NCI-H128 (cell line): ENCODE results near the gene PPM1L.

Experiments used
- DNase-seq: peaks from one replicate; lab custom pipeline; 2025; ENCODE audit not compliant: unreplicated experiment; lab: John Stamatoyannopoulos, UW

Gene PPM1L

DNA sequence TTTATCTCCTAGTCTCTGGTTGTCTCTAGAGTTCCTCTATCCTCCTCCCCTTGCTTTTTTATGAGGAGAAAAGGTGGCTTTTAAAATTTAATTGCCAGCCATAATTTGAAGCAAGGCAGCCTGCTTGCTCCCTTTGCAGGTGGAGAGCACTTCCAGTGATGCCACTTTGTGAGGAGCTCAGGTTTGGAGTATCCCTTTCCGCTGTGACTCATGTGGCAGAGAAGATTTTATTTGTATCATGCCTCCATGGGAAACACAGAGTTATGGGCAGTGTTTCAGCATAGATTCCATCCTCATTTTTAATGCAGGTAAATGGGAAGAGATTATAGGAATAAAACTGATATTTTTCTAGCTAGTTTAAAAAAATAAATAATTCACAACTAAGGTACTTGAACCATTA lies 7.0 kb downstream of the PPM1L start:
- no peak for DNase-seq

DNA sequence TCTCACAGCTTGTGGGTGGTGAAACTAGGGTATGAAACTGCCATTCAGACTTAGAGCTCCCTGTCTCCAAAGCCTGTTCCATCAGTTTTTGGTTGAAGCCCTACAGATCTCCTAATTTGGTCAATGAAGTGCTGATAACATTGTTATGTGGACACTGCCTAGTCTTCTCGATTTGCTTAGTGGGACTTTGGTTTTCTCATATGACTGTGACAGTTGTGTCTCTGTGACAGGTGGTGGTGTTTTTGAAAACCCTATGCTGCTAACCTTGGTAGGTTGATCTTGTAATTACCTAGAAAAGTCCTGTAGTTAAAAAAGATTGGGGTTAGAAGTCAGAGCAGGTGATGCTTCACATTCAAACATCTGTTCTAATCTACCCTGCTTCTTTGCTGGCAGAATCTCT lies 9.2 kb downstream of the PPM1L start:
- no peak for DNase-seq

DNA sequence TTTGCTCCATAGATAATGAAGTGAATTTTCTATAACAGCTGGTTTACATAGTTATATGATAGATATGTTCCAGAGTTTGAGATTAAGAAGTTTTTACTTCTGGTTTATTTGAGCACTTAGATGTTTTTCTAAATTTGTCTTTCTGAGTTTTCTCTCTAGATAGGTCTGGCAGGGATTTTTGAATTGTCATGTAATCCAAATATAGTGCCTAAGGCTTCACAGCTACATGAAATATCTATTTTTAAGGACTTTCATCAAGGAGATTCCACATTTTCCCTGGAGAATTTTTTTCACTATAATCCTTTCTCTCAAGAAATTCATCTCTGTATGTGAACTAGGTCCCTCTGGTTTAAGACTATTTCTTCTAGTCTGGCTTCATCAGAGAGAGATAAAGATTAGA lies 12.0 kb downstream of the PPM1L start:
- DNase-seq: no peak

DNA sequence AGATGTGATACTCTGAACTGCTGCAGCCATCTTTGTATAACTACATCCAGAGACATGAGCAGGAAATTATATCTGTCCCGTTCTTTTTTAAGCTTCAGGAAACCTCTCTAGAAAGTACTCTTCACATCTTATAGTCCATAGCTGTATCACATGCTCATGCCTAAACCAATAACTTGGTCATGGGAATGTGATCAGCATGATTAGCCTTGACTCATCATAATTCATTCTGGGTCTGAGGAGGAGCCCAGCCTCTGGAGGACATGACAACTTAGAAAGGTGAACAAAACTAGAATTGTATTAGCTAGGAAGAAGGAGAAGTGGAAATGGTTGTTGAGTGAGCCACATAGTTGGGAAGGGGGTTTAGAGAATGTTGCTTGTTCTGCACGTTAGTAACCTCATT lies 12.9 kb downstream of the PPM1L start:
- DNase-seq: no peak

DNA sequence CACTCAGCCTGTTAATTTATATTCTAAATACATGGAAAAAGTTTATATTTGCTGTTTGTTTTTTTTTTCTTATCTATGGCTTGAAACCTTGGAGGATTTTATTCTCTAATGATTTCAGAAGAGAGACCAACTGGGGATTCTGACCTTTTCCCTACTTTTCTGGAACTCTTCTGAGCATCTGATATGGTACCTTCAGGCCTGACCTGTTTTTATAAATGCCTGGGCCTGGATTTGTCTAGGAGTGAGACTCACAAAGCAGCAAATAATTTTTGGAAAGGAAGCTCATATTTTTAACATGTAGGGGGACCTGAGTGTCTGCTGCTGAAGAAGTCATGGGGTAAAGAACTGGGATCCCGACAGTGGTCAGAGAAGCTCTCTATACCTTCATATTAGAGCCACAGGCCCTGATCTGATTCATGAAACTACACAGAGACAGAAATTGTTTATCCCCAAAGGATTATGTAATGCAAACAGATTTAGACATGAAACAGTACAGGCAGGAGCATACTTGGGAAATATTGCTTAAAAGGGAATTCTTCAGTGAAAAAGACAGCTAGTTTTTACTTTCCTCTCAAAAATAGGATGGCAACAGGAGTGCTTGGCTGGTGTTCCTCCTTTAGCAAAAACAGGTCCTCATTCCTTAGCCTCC lies 15.9 kb downstream of the PPM1L start:
- no peak for DNase-seq

DNA sequence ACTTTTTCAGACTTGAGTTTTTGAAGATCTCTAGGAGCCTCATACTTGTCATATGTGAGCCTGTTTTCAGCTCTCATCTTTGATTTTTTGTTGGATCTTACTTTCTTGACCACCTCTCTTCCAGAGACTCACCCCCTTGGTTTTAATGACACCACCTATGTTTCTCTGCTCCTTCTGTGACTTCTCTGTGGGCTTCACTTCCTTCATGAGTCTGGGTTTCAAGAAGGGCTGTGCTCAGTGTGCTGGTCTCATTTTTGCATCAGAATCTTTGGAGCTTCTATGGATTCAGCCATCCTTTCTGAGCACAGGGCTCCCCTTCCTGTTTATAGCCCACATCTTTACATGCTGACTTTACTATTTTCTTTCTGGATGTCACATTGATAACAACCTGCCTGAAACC lies 17.7 kb downstream of the PPM1L start:
- no peak for DNase-seq

DNA sequence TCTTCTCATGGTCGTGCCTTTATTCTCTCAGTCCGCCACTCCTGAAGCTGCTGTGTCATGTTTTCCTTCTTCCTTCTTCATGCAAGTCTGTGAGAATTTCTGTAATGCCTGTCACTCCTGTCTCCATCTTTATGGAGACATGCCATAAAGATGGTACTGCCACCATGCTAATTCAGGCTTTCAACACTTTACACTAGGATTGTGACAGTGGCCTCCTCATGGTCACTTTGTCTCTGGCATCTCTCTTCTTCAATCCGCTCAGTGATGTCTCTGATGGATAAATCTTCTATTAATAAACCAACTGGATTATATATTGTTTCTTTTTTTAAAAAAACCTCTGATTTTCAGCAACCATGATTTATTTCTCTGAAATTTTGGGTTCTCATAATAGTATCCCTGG lies 18.1 kb downstream of the PPM1L start:
- no peak for DNase-seq

DNA sequence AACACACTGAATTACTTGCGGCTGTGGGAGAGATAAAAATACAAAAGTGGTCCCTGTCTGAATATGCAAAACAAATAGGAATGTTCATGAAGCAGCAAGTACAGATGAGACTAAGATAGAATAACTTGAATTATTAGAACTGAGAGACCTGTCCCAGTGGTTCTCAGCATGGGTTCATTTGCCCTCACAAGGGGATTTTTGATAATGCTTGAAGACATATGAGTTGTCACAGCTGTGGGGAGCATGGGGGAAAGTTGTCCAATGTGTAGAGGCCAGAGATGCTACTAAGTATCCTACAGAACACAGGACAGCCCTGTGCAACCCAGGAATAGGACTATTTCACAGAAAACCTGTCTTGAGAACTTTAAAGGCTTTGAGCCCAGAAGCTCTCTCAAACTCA lies 22.4 kb downstream of the PPM1L start:
- DNase-seq: no peak

DNA sequence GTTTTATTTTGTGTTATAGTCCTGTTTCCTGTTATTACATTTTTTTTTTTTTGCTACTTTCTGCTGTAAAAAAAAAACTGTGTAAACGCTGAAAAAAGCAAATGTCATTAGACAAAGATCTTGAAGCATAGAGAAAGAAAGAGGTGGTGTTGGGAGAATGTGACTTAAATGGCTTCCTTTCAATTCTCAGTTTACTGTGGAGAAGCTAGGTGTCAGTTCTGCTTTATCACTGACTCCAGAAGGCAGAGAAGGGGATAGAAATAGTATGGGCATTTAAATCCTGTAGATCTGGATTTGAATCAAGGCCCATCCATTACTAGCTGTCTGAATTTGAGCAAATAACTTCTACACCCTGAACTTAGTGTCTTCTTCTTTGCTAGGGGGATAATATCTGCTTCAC lies 23.0 kb downstream of the PPM1L start:
- no peak for DNase-seq

DNA sequence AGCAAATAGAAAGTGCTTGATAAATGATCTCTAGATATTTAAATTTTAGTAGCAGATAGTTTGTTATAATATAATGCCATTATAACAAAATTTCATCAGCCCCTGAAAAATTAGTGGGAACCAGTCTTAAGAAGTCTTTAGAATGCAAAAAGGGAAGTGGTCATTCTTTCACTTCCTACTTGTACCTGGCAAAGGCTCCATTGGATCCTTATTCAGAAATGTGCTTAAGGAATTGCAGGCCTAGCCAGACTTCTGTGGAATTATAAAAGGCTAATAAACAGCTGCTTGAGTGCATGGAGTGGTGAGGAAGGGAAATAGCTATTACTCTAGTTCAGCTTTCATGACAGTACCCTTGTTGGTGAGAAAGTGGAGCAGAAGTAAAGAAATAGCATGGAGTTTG lies 24.2 kb downstream of the PPM1L start:
- DNase-seq: no peak

DNA sequence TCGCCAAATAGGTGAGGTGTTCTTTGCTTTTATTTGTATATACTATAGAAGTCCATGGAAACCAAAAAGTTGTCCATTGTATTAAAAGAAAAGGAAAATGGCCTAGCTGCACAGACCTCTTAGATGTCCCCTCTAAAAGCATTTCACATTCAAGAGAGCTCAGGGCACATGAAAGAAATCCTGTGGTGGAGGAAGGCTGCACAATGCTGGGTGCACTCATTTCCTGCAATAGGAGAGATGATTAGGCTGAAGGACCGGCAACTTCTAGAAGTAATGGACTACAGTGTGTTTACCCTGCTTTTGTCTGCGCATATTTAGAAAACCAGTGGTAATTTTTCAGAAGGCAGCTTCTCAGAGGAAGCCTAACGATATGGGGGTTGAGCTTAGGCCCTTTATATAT lies 25.4 kb downstream of the PPM1L start:
- no peak for DNase-seq

DNA sequence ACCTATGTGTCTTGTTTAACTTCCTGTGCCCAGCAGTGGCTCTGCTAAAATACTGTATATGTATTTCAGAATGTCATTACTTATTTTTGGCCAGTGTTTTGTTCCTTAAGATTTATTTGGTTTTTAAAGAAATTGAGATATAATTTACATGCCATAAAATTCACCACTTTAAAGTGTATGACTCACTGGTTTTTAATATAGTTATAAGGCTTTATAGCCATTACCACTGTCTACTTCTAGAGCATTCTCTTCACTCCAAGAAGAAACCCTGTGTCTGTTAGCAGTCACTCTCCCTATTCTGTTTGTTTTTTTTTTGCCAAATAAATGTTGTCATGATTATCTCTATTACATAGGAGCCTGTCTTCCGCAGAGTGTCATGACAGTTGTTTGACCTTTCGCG lies 25.8 kb downstream of the PPM1L start:
- no peak for DNase-seq

DNA sequence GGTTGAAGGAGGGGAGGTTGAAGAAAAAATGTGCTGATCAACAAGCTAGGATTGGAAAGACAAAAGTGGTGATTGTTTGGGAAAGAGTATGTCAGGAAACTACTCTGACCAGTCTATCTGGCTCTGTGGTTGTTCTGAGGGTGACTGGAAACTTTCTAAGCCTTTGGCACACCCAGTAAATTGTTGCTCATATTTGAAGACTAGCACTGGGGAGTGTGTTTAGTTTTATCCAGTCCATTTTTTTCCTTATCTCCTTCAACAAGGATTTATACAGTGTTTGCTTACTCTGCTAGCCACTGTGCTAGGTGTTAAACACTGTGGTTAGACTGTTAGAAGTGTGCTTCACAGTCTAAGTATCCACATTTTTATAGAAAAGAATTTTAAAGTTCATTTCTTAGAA lies 28.8 kb downstream of the PPM1L start:
- no peak for DNase-seq

DNA sequence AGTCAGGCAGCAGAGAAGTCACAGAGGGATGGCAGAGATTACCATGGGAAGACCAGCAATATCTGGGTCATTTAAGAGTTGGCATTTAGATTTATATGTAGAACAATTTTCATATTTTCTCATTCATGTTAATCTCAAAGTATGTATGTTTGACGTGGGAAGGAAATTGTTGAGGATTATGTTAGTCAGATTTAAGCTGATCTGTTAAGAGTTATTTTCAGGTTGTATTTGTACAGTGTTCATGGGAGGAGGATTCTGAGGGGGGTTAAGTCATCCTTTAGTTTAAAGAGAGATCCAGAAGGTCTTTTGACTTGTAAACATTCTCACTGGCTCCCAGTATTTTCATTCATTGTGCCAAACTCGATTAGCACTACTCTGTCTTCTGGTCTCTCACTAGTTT lies 34.7 kb downstream of the PPM1L start:
- DNase-seq: no peak

DNA sequence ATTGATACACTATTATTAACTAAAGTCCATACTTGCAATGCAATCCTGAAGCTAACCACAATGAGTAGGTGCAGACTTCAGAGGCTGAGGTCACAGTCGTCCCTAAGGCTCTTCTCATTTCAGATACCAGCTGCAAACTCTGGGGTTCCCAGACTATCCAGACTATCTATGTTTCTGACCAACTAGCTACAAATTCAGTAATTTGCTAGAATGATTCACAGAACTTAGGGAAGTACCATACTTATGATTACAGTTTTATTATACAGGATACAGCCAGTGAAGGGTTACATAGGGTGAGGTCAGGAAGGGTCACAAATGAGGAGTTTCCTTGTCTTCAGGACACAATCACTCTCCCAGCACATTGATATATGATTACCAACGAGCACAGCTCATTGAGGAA lies 36.5 kb downstream of the PPM1L start:
- no peak for DNase-seq

DNA sequence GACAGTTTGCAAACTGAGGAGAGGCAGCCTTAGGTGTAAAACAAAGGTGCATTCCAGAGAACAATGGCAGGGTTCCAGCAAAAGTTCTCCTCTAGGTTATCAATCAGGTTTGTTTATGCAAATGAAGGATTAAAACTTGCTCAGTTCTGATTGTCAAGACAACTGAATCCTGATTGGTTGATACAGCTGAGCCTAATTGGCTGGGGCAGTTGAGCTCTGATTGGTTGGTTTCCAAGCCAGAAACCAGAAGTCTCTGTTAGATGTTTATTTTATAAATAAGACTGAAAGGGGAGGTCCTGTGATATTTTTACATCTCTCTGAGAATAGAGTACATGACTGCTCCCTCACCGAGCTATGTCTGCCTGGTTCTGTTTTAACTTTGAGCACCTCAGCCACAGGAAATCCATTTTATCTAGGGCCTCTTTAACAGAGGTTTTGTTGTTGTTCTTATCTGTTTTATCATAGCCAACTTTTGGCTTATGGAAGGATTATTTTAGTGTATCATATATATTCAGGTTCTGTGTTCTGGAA lies 37.8 kb downstream of the PPM1L start:
- DNase-seq: no peak

DNA sequence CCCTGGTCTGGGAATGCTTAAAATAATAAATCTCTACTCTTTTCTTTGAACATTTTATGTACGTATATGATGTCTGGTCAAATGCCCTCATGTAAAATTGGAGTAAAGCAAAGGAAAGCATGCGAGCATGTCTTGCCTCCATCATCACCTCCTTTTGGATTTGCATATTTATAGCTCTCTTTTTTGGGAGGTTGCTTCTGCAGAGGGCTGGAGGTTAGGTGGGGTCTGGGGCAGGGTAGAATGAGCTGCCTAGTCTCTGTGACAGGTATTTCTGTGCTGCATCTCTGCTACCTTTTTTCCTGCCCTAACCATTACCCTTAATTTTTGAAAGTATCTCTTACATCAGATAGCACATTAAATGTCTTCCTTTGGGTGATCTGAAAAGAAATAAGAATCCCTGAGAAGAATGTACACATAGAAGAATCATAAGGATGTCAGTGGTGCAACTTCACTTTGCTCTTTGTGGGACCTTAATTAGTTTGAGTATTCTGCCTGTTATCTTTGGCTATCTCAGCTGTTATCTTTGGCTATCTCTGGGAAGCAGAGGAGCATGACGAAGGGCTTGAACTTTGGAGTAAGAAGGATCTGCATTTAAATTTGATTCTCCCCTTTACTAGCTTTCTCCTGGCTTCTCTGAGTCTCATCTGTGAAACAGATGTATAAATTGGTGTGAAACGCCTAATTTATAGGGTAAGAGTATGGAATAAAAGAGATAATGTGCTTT lies 40.2 kb downstream of the PPM1L start:
- no peak for DNase-seq

DNA sequence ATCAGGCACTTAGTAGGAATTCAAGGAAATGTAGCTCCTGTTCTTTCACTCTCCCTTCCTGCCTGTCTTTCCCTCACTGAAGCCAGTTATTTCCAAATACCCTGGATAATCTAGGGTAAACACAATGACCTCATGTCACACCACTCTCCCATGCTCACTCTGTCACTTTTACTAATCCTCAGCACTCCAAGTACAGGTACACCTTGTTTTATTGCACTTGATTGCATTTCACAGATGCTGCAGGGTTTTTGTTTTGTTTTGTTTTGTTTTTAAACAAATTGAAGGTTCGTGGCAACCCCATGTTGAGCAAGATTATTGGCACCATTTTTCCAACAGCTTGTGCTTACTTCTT lies 40.8 kb downstream of the PPM1L start:
- DNase-seq: no peak

DNA sequence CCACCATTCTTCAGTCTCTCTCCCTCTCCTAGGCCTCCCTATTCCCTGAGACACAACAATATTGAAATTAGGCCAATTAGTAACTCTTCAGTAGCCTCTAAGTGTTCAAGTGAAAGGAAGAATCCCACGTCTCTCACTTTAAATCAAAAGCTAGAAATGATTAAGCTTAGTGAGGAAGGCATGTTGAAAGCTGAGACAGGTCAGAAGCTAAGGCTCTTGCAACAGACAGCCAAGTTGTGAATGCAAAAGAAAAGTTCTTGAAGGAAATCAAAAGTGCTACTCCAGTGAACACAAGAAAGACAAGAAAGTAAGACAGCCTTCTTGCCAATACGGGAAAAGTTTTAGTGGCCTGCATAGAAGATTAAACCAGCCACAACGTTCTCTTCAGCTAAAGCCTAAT lies 41.3 kb downstream of the PPM1L start:
- DNase-seq: no peak

DNA sequence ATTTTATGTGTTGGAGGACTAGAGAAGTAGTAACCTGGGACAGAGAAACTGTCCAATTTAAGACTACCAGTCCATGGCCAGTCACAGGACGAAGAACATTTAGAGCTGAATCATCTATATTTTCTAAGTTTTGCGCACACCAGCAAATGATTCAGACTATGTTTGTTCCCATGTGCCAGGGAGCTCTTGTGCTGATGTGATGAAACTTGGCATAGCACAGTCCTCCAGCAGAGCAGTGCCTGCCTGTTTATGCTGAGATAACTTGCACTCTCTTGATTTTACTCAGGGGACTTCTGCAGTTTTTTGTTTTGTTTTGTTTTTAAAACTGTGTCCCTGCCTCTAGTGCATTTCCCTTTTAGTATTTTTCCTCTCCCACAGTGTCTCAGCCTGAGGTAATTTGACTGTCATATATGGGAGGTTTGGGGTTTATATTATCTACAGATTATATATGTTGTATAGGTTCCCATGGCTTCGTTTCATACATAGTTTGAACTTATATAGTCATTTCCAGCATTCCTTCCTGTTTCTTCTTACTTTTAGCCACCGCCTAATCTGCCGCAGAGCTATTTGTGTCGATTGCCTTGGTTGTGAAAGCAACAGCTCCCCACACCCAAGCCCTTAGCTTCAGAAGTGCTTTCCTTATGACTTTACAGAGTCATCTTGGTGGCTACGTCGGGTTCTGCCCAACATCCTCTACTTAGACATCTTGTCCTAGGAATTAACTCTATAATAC lies 45.5 kb downstream of the PPM1L start:
- no peak for DNase-seq

DNA sequence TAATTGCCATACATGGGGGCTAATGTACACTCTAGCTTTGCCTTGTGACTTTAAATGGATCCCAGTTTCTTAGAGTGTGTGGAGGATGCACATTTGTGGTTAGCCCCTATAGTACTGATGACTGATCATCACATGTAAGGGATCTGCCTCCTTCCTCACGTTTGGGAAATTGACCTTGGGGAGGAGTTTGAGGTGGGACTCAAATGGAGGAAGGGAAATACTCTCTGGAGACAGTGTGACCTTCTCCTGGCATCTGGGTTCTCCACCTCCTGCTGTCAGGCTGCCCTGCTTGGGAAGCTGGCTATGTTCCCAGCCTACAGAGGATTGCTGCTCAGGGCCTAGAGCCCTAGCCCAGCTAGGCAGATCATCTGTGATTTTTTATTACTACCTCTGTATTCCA lies 48.7 kb downstream of the PPM1L start:
- DNase-seq: no peak

DNA sequence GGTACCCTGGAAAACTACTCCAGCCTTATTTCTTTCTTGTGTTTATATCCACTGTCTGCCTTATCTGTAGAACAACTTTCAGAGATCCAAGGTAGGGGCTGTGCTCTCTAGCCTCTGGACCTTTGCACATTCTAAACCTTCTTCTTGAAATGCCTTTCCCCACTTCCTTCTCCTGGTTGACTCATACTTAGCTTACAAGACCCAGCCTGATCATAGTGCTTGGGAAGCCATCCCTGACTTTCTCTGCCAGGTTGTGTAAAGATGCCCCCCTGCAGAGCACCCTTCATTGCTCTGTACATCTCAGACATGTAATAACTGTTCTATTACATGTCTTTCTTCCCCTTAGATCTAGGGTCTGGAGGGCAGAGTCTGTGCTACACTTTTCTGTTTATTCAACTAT lies 50.1 kb downstream of the PPM1L start:
- no peak for DNase-seq
